ENCODE results near the gene AK9.
A peak's percentile ranks its signal among the peaks of the same experiment; 100 is the strongest.

DNA sequence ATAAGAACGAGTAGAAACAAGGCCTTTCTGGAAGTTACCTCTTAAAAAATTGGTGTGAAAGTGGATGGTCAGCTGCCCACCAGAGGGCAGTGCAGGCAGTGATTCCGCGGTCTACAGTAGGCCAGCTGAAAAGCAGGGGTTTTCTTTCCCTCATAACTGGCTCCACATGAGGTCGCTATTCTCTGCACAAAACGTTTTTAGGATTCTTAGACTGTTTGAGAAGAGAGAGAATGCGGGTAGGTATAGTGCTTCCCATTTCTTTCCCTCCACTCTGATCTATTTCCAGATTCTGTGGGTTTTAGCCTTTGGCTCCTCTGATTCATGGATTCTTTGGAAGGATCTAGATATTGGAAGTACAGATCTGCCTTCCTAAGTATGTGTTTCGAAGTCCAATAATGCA is 14.3 kb upstream of the AK9 start:
- TF ChIP-seq MXI1 (conservative IDR thresholded peaks at IDR 0.05; ENCODE audit: poor library complexity, severe bottlenecking) (no peak), CTCF (IDR thresholded peaks at IDR 0.05; ENCODE audit: poor library complexity, severe bottlenecking) (peak; percentile 99), SMC3 (conservative IDR thresholded peaks at IDR 0.05; ENCODE audit: poor library complexity) (peak; percentile 99), EP300 (conservative IDR thresholded peaks at IDR 0.05; ENCODE audit: poor library complexity, severe bottlenecking) (no peak), REST (IDR thresholded peaks at IDR 0.05; ENCODE audit: borderline replicate concordance) (no peak), EZH2 (IDR thresholded peaks at IDR 0.05; ENCODE audit: borderline replicate concordance, insufficient read depth, low read length, poor library complexity, severe bottlenecking) (no peak), POLR2AphosphoS5 (IDR thresholded peaks at IDR 0.05) (no peak), RAD21 (conservative IDR thresholded peaks at IDR 0.05) (peak; percentile 98), TAF1 (IDR thresholded peaks at IDR 0.05; ENCODE audit: low read depth) (no peak)

Measured in neural cell (in vitro differentiated cells).